GM04504 (cell line): ENCODE measurements around the gene MXI1.

Experiments used
- DNase-seq: peaks from one replicate; pipeline ENCODE4 v3.0.0-alpha.2; 2012; ENCODE audit warnings: low read depth

The MXI1 gene

GRCh38 chr10:110275128-110275729, 67.8 kb downstream of the MXI1 start:
- no peak for DNase-seq

- no peak for DNase-seq
Observed at GRCh38 chr10:110276603-110277002, 69.2 kb downstream of the MXI1 start.

GRCh38 chr10:110277591-110277990, 70.2 kb downstream of the MXI1 start:
- DNase-seq = no peak

- no peak for DNase-seq
Observed at GRCh38 chr10:110278562-110279406, 71.4 kb downstream of the MXI1 start.

GRCh38 chr10:110279407-110279986, 72.1 kb downstream of the MXI1 start:
- DNase-seq = peak; percentile 37

- no peak for DNase-seq
Observed at GRCh38 chr10:110284262-110284661, 76.9 kb downstream of the MXI1 start.

GRCh38 chr10:110285501-110285900, 78.1 kb downstream of the MXI1 start:
- DNase-seq = no peak

GRCh38 chr10:110286841-110287240, 79.4 kb downstream of the MXI1 start:
- no peak for DNase-seq

GRCh38 chr10:110296966-110297365, 89.6 kb downstream of the MXI1 start:
- DNase-seq = no peak

GRCh38 chr10:110300486-110300986, 93.1 kb downstream of the MXI1 start:
- no peak for DNase-seq

- DNase-seq = no peak
Observed at GRCh38 chr10:110303681-110304080, 96.3 kb downstream of the MXI1 start.

GRCh38 chr10:110304394-110304779, 97.0 kb downstream of the MXI1 start:
- DNase-seq = no peak

GRCh38 chr10:110304780-110305421, 97.5 kb downstream of the MXI1 start, which contains the start of gene SMNDC1:
SMNDC1 (minus strand) TSS chr10:110304920; CDS start chr10:110303587, 1,333 bp downstream.
- DNase-seq = peak; percentile 95

- peak; percentile 62 for DNase-seq
Observed at GRCh38 chr10:110305767-110306451, 98.5 kb downstream of the MXI1 start.

- DNase-seq = no peak
Observed at GRCh38 chr10:110306452-110306768, 99.0 kb downstream of the MXI1 start.

GRCh38 chr10:110307805-110308204, 100.4 kb downstream of the MXI1 start:
- no peak for DNase-seq

- DNase-seq = no peak
Observed at GRCh38 chr10:110310741-110311140, 103.3 kb downstream of the MXI1 start.

GRCh38 chr10:110311357-110311949, 104.0 kb downstream of the MXI1 start:
- DNase-seq = no peak

GRCh38 chr10:110312206-110312605, 104.8 kb downstream of the MXI1 start:
- no peak for DNase-seq

- DNase-seq = no peak
Observed at GRCh38 chr10:110313674-110314073, 106.3 kb downstream of the MXI1 start.
